CD4-positive, alpha-beta T cell treated with Interleukin-1 beta for 1 hour (primary cell): Measurements from ENCODE around the gene LYPD6B.

Source experiments
- DNase-seq, 2 donors: peaks; one replicate each; pipeline ENCODE4 v3.0.0-alpha.2; 2020 to 2022

LYPD6B gene

GRCh38 chr2:149044500-149044899 lies 6.0 kb downstream of the LYPD6B start:
- no peak for DNase-seq

GRCh38 chr2:149047118-149047517 lies 8.6 kb downstream of the LYPD6B start:
- no peak for DNase-seq

- DNase-seq, result no peak
Measured at GRCh38 chr2:149049142-149049541, 10.6 kb downstream of the LYPD6B start.

- no peak for DNase-seq
Measured at GRCh38 chr2:149050188-149050587, 11.7 kb downstream of the LYPD6B start.

- no peak for DNase-seq
Measured at GRCh38 chr2:149055751-149056150, 17.3 kb downstream of the LYPD6B start.

- no peak for DNase-seq
Measured at GRCh38 chr2:149056541-149057255, 18.2 kb downstream of the LYPD6B start.

- no peak for DNase-seq
Measured at GRCh38 chr2:149057401-149057800, 18.9 kb downstream of the LYPD6B start.

GRCh38 chr2:149058936-149059335 lies 20.4 kb downstream of the LYPD6B start:
- no peak for DNase-seq

GRCh38 chr2:149059822-149060221 lies 21.3 kb downstream of the LYPD6B start:
- DNase-seq, result no peak

- DNase-seq, result no peak
Measured at GRCh38 chr2:149061133-149061745, 22.7 kb downstream of the LYPD6B start.

- no peak for DNase-seq
Measured at GRCh38 chr2:149062531-149062930, 24.0 kb downstream of the LYPD6B start.

- no peak for DNase-seq
Measured at GRCh38 chr2:149063177-149063576, 24.7 kb downstream of the LYPD6B start.

GRCh38 chr2:149064365-149064841 lies 25.9 kb downstream of the LYPD6B start:
- DNase-seq, result no peak

GRCh38 chr2:149064856-149065630 lies 26.5 kb downstream of the LYPD6B start:
- no peak for DNase-seq

- DNase-seq, result no peak
Measured at GRCh38 chr2:149068225-149068995, 29.9 kb downstream of the LYPD6B start.

- peak; percentile 20 to 31 for DNase-seq
Measured at GRCh38 chr2:149068996-149069888, 30.7 kb downstream of the LYPD6B start.

GRCh38 chr2:149070681-149071320 lies 32.3 kb downstream of the LYPD6B start:
- DNase-seq, result no peak

- DNase-seq, result no peak
Measured at GRCh38 chr2:149075105-149075504, 36.6 kb downstream of the LYPD6B start.

GRCh38 chr2:149075853-149076252 lies 37.4 kb downstream of the LYPD6B start:
- DNase-seq, result no peak

GRCh38 chr2:149076863-149077412 lies 38.4 kb downstream of the LYPD6B start:
- DNase-seq, result no peak

- no peak for DNase-seq
Measured at GRCh38 chr2:149077861-149078260, 39.4 kb downstream of the LYPD6B start.
